K562 (cell line): ENCODE results near the gene MFSD11. TPM values are rescaled to one million over a fixed set of nuclear protein-coding genes. Genes with fewer than 3 reads are reported as not detected.
A peak's percentile ranks its signal among the peaks of the same experiment; 100 is the strongest.

Experiments used
- MEIS2 ChIP-seq: fragments of 450-650 bp; IDR thresholded peaks from 2 replicates; pipeline ENCODE4 v1.6.1; 2014; ENCODE audit warnings: mild to moderate bottlenecking; ENCODE audit not compliant: partially characterized antibody
- NFE2 ChIP-seq: IDR thresholded peaks from 2 replicates; pipeline ENCODE4 v1.6.1; 2014; ENCODE audit warnings: antibody characterized with exemption, low read depth
- RBFOX2 ChIP-seq: fragments of 200-400 bp; formaldehyde crosslinking; IDR thresholded peaks from 2 replicates; pipeline ENCODE4 v1.6.1; 2017; ENCODE audit warnings: low read depth, mild to moderate bottlenecking, low read length, moderate library complexity
- SMAD1 ChIP-seq: fragments of 150-350 bp; IDR thresholded peaks from 2 replicates; pipeline ENCODE4 v1.6.1; 2014; ENCODE audit warnings: low read length, low read depth; ENCODE audit not compliant: partially characterized antibody
- TAF15 ChIP-seq: fragments of 200-400 bp; formaldehyde crosslinking; IDR thresholded peaks from 2 replicates; pipeline ENCODE4 v1.6.1; 2017; ENCODE audit warnings: mild to moderate bottlenecking, low read depth, low read length, moderate library complexity
- ZBTB7A ChIP-seq: IDR thresholded peaks from 2 replicates; pipeline ENCODE4 v1.6.1; 2011; ENCODE audit warnings: low read depth, mild to moderate bottlenecking, low read length, moderate library complexity, borderline replicate concordance; ENCODE audit not compliant: control insufficient read depth
- ZFX ChIP-seq: sonication (generic); formaldehyde crosslinking; IDR thresholded peaks from 2 replicates; pipeline ENCODE4 v1.8.0; 2022; ENCODE audit warnings: mild to moderate bottlenecking, missing genetic modification reagents, moderate library complexity
- ZNF124 ChIP-seq: sonication (generic); formaldehyde crosslinking; IDR thresholded peaks from 2 replicates; pipeline ENCODE4 v1.8.1; 2022; ENCODE audit warnings: missing genetic modification reagents
- polyA plus RNA-seq, 8 experiments: library from polyadenylated mRNA; depleted of rRNA in 4 of 8; stranded (reverse) in 5 of 8; unstranded in 3 of 8; fragments of >200 nt; fragmentation: Nextera tagmentation in 2 of 8; fragmentation: Illumina TruSeq in 1 of 8; extraction: Ambion mirVana in 2 of 8; extraction: Trizol in 1 of 8; gene quantifications; 2 replicates each; pipeline versions ENCODE4 v1.2.1 to v1.2.3, GENCODE V29; 2011 to 2014; ENCODE audit warnings: inconsistent platforms in 1 of 8, missing spikeins in 1 of 8
- total RNA-seq, 7 experiments: library from RNA; depleted of rRNA in 6 of 7; stranded (reverse); fragments of >200 nt in 6 of 7; fragmentation: Illumina TruSeq in 2 of 7; extraction: Trizol in 2 of 7; gene quantifications; 2 replicates each; pipeline versions ENCODE4 v1.2.1 to v1.2.3, GENCODE V29; 2011 to 2021; ENCODE audit warnings: low replicate concordance in 1 of 7
- TF ChIP-seq, protein P1 (sequence below): sonication (generic); formaldehyde crosslinking; IDR thresholded peaks from 2 replicates; pipeline ENCODE4 v1.8.0; 2022; ENCODE audit warnings: mild to moderate bottlenecking, missing genetic modification reagents
- TF ChIP-seq, protein P2 (sequence below): sonication (generic); formaldehyde crosslinking; IDR thresholded peaks from 2 replicates; pipeline ENCODE4 v1.8.0; 2022; ENCODE audit warnings: missing genetic modification reagents, mild to moderate bottlenecking, moderate library complexity, borderline replicate concordance
- TF ChIP-seq, protein P3 (sequence below), 2 experiments: IDR thresholded peaks in 1 of 2; conservative IDR thresholded peaks in 1 of 2; 2 replicates each; pipeline ENCODE4 v1.6.1; 2016; ENCODE audit warnings: low read depth in 2 of 2, mild to moderate bottlenecking in 1 of 2, missing compliant biosample characterization in 1 of 2, missing genetic modification characterization in 1 of 2, moderate library complexity in 1 of 2
- TF ChIP-seq, protein P4 (sequence below), 2 experiments: IDR thresholded peaks; 2 replicates each; pipeline ENCODE4 v1.6.1; 2011; ENCODE audit warnings: borderline replicate concordance in 1 of 2, control low read depth in 1 of 2, low read depth in 1 of 2, low read length in 1 of 2, mild to moderate bottlenecking in 1 of 2, mixed read lengths in 1 of 2, moderate library complexity in 1 of 2; ENCODE audit not compliant: insufficient read depth in 1 of 2, insufficient read length in 1 of 2, poor library complexity in 1 of 2, severe bottlenecking in 1 of 2; ENCODE audit errors: extremely low read depth in 1 of 2

MFSD11 gene
- total and polyA plus RNA-seq, 9 of the 15 experiments (the other 6 are each of a cell fraction or from before 2014, with no cell fraction given) = 14.4 to 24.5 (median 19.9) TPM

DNA sequence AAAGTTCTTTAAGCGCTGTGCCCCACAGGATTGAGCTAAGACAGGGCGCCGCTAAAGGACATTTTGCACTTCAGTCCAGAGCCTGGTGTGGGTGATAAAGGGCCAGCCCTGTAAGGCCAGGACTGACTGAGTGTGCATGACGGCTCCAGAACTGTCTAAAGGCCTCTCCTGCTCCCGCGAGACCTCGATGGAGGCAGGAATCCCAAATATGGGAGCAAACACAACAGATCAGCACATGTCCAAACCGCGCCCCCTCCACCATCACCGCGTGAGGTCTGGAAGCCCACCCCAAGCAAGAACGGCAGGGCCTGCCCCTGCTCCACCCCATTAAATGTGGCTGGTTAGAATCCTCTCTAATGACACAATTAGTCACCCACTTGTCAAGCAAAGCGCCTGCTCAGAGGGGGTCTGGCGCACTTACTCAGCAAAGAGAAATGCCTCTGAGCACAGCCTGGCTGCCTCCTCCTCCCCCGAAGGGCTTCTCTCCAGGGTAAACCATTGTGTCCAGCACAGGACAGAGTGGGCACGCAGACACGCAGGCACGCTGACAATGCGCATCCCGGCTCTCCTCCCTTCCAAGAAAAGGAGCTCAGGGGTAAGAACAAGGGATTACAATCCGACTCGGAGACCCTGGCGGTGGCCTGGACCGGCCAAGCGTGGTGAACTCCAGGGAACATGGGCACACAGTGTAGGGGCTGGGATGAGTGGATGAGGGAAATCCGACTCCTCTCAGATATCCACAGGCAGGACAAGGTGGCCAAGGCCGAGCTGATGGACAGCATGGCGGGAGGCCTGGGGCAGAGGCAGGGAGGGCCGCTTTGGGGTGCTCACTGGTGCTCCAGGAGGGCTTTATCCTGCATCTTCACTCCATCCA is 28.6 kb upstream of the MFSD11 start (continued):
- TF ChIP-seq ZBTB7A (peak; percentile 47; the same call in 1 of the 2 replicates), ZNF124 (CRISPR knock-in tag) (no peak), SMAD1 (no peak), MEIS2 (peak; percentile 59), NFE2 (0 out of 2 replicates have a peak, but pooled peaks have one; percentile 18), TAF15 (no peak), ZFX (0 out of 2 replicates have a peak, but pooled peaks have one; percentile 3), RBFOX2 (peak; percentile 46; the same call in 1 of the 2 replicates)
- TF ChIP-seq, protein P1, sequence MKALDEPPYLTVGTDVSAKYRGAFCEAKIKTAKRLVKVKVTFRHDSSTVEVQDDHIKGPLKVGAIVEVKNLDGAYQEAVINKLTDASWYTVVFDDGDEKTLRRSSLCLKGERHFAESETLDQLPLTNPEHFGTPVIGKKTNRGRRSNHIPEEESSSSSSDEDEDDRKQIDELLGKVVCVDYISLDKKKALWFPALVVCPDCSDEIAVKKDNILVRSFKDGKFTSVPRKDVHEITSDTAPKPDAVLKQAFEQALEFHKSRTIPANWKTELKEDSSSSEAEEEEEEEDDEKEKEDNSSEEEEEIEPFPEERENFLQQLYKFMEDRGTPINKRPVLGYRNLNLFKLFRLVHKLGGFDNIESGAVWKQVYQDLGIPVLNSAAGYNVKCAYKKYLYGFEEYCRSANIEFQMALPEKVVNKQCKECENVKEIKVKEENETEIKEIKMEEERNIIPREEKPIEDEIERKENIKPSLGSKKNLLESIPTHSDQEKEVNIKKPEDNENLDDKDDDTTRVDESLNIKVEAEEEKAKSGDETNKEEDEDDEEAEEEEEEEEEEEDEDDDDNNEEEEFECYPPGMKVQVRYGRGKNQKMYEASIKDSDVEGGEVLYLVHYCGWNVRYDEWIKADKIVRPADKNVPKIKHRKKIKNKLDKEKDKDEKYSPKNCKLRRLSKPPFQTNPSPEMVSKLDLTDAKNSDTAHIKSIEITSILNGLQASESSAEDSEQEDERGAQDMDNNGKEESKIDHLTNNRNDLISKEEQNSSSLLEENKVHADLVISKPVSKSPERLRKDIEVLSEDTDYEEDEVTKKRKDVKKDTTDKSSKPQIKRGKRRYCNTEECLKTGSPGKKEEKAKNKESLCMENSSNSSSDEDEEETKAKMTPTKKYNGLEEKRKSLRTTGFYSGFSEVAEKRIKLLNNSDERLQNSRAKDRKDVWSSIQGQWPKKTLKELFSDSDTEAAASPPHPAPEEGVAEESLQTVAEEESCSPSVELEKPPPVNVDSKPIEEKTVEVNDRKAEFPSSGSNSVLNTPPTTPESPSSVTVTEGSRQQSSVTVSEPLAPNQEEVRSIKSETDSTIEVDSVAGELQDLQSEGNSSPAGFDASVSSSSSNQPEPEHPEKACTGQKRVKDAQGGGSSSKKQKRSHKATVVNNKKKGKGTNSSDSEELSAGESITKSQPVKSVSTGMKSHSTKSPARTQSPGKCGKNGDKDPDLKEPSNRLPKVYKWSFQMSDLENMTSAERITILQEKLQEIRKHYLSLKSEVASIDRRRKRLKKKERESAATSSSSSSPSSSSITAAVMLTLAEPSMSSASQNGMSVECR (CRISPR knock-in tag) = 0 out of 2 replicates have a peak, but pooled peaks have one; percentile 14
- TF ChIP-seq, protein P2, sequence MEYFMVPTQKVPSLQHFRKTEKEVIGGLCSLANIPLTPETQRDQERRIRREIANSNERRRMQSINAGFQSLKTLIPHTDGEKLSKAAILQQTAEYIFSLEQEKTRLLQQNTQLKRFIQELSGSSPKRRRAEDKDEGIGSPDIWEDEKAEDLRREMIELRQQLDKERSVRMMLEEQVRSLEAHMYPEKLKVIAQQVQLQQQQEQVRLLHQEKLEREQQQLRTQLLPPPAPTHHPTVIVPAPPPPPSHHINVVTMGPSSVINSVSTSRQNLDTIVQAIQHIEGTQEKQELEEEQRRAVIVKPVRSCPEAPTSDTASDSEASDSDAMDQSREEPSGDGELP = peak; percentile 20; the same call in 1 of the 2 replicates
- TF ChIP-seq, protein P3, sequence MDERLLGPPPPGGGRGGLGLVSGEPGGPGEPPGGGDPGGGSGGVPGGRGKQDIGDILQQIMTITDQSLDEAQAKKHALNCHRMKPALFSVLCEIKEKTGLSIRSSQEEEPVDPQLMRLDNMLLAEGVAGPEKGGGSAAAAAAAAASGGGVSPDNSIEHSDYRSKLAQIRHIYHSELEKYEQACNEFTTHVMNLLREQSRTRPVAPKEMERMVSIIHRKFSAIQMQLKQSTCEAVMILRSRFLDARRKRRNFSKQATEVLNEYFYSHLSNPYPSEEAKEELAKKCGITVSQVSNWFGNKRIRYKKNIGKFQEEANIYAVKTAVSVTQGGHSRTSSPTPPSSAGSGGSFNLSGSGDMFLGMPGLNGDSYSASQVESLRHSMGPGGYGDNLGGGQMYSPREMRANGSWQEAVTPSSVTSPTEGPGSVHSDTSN (CRISPR knock-in tag; IDR thresholded peaks at IDR 0.05; ENCODE audit: low read depth) = no peak
- TF ChIP-seq, protein P3 (tag; conservative IDR thresholded peaks at IDR 0.05; ENCODE audit: low read depth) = 0 out of 2 replicates have a peak, but pooled peaks have one; percentile 6
- TF ChIP-seq, protein P4, sequence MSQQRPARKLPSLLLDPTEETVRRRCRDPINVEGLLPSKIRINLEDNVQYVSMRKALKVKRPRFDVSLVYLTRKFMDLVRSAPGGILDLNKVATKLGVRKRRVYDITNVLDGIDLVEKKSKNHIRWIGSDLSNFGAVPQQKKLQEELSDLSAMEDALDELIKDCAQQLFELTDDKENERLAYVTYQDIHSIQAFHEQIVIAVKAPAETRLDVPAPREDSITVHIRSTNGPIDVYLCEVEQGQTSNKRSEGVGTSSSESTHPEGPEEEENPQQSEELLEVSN (IDR thresholded peaks at IDR 0.05; ENCODE audit: borderline replicate concordance in 1 of 2, extremely low read depth in 1 of 2, insufficient read depth in 1 of 2, insufficient read length in 1 of 2, low read depth in 1 of 2, low read length in 1 of 2, poor library complexity in 1 of 2, severe bottlenecking in 1 of 2) = peak in 1 of 2 experiments; percentile 23
